Urinary bladder (tissue), 4 donors: Measurements from ENCODE around the gene FAM228B. TPM values are rescaled to one million over a fixed set of nuclear protein-coding genes. Genes with fewer than 3 reads are reported as not detected.
"Not testable (repeated sequence)": the region's sequence is repeated elsewhere in the genome, so short reads cannot be mapped to it uniquely, and the experiment has no call there.

Experiments
- DNase-seq: peaks from one replicate; pipeline ENCODE4 v3.0.0-alpha.2; 2015; ENCODE audit errors: extremely low spot score
- H3K27ac ChIP-seq: one replicate; pipeline ENCODE4 v1.5.1; 2013; ENCODE audit warnings: low read depth, mild to moderate bottlenecking, moderate library complexity
- H3K36me3 ChIP-seq: one replicate; pipeline ENCODE4 v1.6.1; 2013; ENCODE audit warnings: mild to moderate bottlenecking, moderate library complexity; ENCODE audit not compliant: insufficient read depth
- H3K4me1 ChIP-seq: one replicate; pipeline ENCODE4 v1.6.1; 2013; ENCODE audit warnings: mild to moderate bottlenecking, moderate library complexity; ENCODE audit not compliant: insufficient read depth
- H3K4me3 ChIP-seq: one replicate; pipeline ENCODE4 v1.5.1; 2013; ENCODE audit warnings: low read depth, low read length
- WGBS: extraction: QIAGEN DNeasy Blood & Tissue Kit; methylation state at CpG from one replicate; pipeline ENCODE4 v1.1.7; 2013; 5-methylcytosine and 5-hydroxymethylcytosine counted together
- polyA plus RNA-seq: library from polyadenylated mRNA; stranded (reverse); fragments of 200-250 nt; gene quantifications from one replicate; pipeline ENCODE4 v1.2.3, GENCODE V29; 2013
- total RNA-seq: library from RNA; depleted of rRNA; stranded (reverse); fragments of >200 nt; gene quantifications from one replicate; pipeline ENCODE4 v1.2.3, GENCODE V29; 2014
- donor health status: healthy with polysubstance abuse.
- donor health status: healthy.

The FAM228B gene
- total and polyA plus RNA-seq, 2 donors, result 13.8 to 61.8 TPM

DNA sequence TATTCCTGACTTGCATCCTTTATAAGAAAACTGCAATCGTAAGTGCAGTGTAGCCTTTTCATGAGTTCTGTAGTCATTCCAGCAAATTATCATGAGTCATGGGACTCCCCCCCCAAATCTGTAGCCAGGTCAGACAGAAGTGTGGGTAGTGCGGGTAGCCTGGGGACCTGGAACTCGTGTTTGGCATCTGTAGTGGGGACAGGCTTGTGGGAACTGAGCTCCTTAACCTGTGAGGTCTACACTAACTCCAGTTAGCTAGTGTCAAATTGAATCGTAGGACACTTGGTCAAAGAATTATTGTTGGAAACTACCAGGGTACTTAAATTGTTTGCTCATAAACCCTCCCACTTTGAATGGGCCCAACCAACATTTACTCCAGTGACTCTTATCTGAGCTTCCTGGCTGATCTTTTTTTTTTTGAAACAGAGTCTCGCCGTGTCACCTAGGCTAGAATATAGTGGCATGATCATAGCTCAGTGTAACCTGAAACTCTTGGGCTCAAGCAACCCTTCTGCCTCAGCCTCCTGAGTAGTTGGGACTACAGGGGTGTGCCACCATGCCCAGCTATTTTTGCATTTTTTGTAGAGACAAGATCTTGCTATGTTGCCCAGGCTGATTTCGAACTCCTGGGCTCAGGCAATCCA, 12.5 kb upstream of the FAM228B start:
- 87% methylated on average over 7 of the region's 7 CpGs for WGBS
- Histone ChIP-seq H3K4me3 (no peak overlapping the region), H3K4me1 (no peaks in the 10 kb centered on the region), H3K36me3 (peaks cover 1% of the 10 kb centered on the region), H3K27ac (no peak overlapping the region)
- no peak for DNase-seq

DNA sequence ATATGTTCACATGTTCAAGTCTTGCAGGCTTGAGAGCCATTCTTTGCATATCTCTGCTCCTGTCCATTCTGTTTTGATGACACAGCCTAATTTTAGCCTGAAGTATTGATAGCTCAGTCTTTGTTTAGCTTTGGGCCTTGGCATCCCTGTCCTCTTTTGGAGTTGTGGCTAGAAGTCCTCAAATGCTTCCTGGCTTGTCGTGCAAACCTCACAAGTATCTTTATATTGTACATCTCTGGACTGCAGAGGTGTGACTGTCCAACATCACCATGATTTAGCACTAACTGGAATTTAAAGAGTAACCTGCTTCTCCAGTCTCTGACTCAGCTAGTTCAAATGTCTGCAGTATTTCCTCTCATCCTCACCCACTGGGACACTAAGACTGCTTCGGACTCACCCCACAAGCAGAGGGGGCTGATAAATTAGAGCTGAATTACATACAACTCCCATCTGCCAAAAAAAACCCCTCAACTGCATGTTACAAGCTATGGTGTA, 11.8 kb upstream of the FAM228B start:
- no peaks in the 10 kb centered on the region for H3K4me1 ChIP-seq
- no peak overlapping the region for H3K4me3 ChIP-seq
- peaks cover 1% of the 10 kb centered on the region for H3K36me3 ChIP-seq
- WGBS, result 62% methylated on average over 2 of the region's 2 CpGs
- no peak for DNase-seq
- no peak overlapping the region for H3K27ac ChIP-seq

DNA sequence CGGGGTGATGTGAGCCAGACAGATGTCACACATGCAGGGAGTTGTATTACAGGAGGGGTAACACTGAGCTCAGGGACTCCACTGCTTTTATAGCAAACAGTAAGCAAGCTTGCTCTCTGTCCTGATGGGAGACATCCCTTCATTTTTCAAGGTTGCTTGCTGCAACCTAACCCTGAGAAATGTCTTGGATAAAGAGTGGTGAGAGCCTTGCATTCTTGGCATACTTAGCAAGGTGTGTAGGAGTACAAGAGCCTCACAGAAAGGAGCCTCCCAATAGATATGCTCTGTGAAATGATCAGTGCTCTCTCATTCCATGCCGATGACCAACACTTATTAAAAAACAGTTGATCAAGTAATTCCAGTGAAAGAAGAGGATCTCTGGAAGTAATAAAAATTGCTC, 8.2 kb upstream of the FAM228B start:
- DNase-seq, result no peak
- no peaks in the 10 kb centered on the region for H3K4me1 ChIP-seq
- peaks cover 1% of the 10 kb centered on the region for H3K36me3 ChIP-seq
- no peak overlapping the region for H3K27ac ChIP-seq
- no peak overlapping the region for H3K4me3 ChIP-seq
- 48% methylated on average over 2 of the region's 2 CpGs for WGBS

DNA sequence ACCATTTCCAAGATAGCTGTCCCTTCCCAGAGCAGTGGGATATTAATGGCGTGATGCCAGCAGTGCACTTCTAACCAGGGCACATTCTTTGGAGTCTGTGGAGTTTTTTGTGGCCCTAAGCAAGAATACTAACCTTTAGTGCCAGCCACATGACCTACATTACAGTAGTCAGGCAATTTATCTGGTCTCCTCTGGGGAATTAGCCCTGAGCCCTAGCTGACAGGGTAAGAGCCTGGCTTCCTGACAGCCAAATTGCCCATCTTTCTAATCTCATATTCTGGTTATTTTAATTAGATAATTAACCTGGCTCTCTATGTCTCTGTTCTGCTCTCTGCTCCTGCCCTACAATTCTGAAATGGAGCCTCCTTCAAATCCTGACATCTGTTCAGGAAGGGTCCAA, 5.4 kb upstream of the FAM228B start:
- DNase-seq, result no peak
- Histone ChIP-seq H3K4me3 (no peak overlapping the region), H3K36me3 (peaks cover 1% of the 10 kb centered on the region), H3K27ac (no peak overlapping the region), H3K4me1 (no peaks in the 10 kb centered on the region)
- WGBS, result 77% methylated on average over 1 of the region's 1 CpG

DNA sequence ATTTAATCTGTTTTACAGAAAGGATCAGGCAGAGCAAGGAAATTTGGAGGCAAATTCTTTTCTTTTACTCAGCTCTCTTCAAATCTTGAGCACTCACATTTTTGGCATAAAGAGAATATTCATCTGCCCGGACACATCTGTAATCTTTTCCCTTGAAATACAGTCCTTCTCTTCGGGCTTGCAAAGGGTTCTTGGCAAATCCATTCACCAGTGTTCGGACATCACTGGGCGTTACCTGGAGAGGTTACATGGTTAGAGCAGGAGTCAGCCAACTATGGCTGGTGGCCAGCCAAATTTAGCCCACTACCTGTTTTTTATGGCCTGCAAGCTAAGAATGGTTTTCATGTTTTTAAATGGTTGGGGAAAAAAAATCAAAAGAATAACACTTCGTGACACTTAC, 2.2 kb upstream of the FAM228B start:
- 68% methylated on average over 5 of the region's 5 CpGs for WGBS
- Histone ChIP-seq H3K4me3 (no peak overlapping the region), H3K4me1 (no peaks in the 10 kb centered on the region), H3K27ac (no peak overlapping the region), H3K36me3 (no peaks in the 10 kb centered on the region)
- DNase-seq, result no peak

DNA sequence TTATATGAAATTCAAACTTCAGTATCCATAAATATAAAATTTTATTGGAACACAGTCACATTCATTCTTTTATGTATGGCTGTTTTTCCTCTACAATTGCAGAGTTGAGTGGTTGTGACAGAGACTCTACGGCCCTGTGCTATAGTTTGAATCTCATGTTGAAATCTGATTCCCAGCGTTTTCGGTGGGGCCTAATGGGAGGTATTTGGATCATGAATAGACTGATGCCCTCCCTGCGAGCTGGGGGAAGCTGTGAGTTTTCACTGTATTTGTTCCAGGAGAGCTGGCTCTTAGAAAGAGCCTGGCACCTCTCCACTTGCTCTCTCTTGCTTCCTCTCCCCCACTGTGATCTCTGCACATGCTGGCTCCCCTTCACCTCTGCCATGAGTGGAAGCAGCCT, 1.8 kb upstream of the FAM228B start:
- 61% methylated on average over 4 of the region's 4 CpGs for WGBS
- no peak overlapping the region for H3K27ac ChIP-seq
- H3K36me3 ChIP-seq, result no peaks in the 10 kb centered on the region
- DNase-seq, result no peak
- H3K4me1 ChIP-seq, result no peaks in the 10 kb centered on the region
- H3K4me3 ChIP-seq, result no peak overlapping the region

DNA sequence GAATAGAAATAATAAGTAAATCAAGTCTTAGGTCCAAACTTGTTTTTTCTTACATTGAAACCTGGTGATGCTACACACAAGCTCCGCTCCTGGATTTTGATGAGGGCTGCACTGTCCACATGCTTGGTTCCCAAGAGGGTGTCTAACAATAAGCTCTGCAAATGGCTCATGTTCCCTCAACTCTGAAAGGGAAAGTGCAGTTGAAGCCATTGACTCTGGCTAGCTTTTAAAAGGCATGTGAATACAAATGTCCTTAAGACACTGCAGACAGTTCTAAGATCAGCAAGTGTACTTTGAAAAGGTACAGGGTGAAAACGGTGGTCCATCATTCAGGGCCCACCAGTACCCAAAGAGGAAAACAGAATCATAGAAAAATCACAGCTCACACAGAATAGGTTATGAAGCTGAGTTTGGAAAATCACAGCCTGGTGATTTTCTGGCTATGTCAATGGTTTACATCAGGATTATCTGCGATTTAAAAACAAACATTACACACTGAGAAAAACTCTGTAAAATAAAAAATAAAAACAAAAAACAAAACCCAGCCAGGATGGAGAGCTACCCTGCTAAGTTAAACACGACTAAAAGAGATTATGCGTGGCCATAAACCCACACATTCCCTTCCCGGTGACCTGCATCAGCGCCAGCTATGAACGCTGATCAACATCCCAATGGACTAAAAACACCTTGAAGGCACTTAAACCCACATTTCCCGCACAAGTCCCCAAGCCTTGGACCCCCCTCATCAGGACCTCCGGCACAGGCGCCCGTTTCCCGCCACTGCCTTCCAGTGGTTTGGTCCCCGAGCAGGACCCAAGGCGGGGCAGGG, 689 bp upstream of the FAM228B start:
- no peak for DNase-seq
- H3K36me3 ChIP-seq, result no peaks in the 10 kb centered on the region
- H3K27ac ChIP-seq, result peak overlapping the region; percentile 93
- H3K4me1 ChIP-seq, result no peaks in the 10 kb centered on the region
- H3K4me3 ChIP-seq, result peak overlapping the region; percentile 66
- whole genome bisulfite sequencing, result 8% methylated on average over 15 of the region's 15 CpGs

DNA sequence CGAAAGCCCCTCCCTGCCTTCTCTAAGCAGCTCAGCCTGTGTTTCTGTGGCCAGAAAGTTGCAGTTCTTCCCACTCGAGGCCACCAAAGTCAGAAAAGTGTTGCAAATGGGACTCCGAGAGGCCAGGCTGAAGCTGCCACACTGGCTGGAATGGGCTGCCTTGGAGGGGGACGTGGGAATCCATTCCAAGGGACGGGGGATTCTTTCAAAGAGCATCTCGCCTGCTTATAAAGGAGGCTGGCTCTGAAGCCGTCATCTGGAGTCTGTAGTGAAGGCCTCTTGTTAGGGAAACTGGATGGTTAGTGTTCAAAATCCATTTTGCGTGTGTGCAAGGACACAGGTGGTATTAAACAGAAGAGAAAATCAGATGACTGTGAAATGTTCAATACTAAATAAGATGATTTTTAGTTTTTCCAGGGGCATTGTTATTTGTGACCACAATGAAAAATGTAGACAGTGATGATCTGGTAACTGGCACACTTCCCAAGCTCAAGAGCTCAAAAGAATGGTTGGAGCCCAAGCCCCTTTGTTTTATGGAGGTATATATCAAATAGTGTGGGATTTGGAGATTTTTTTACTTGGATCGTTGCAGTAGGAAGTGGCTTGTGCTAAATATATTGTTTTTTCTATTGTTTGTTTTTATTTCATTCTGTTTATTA, 782 bp downstream of the FAM228B start:
- Histone ChIP-seq H3K4me3 (peak overlapping the region; percentile 66), H3K27ac (peak overlapping the region; percentile 93), H3K4me1 (no peaks in the 10 kb centered on the region), H3K36me3 (no peaks in the 10 kb centered on the region)
- WGBS, result 7% methylated on average over 9 of the region's 9 CpGs
- no peak for DNase-seq

DNA sequence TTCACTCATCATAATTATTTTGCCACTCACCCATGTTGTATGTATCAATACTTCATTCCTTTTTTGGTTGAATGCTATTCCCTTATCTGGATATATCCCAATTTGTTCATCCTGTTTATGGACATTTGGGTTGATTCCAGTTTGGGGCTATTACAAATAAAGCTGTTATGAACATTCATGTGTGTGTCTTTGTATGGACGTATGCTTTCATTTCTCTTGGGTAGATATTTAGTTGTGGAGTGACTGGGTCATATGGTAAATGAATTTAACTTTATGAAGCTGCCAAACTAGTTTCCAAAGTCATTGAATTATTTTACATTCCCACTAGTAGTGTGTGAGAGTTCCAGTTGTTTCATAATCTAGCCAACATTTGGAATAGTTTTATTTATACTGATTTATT, 2.7 kb downstream of the FAM228B start:
- DNase-seq, result no peak
- no peaks in the 10 kb centered on the region for H3K36me3 ChIP-seq
- H3K4me1 ChIP-seq, result no peaks in the 10 kb centered on the region
- H3K4me3 ChIP-seq, result no peak overlapping the region
- H3K27ac ChIP-seq, result no peak overlapping the region
- 51% methylated on average over 1 of the region's 1 CpG for WGBS

DNA sequence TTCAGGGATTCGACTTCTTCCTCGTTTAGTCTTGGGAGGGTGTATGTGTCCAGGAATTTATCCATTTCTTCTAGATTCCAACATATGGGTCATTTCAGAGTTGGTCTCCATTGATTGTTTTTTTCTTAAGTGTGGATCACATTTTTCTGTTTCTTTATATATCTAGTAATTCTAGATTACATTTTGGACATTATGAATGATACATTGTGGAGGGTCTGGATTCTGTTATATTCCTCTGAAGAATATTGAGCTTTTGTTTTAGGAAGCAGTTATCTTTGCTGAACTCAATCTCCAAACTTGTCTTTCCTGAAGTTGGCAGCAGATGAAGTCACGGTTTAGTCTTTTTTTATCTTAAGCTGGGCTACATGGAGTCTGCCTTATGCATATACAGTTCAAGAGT, 9.3 kb downstream of the FAM228B start:
- Histone ChIP-seq H3K36me3 (no peaks in the 10 kb centered on the region), H3K4me3 (no peak overlapping the region), H3K27ac (no peak overlapping the region), H3K4me1 (no peaks in the 10 kb centered on the region)
- WGBS, result 98% methylated on average over 3 of the region's 3 CpGs
- DNase-seq, result no peak

DNA sequence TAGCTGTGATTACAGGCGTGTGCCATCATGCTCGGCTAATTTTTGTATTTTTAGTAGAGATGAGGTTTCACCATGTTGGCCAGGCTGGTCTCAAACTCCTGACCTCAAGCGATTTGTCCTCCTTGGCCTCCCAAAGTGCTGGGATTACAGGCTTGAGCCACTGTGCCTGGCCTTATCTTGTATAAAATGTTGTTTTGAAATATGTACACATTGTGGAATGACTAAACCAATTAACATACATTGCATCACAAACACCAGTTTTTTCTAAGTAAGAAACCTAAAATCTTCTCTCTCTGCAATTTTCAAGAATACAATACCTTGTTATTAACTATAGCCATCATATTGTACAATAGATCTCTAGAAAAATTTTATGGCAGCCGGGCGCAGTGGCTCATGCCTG, 17.0 kb downstream of the FAM228B start:
- DNase-seq, H3K4me3 ChIP-seq, H3K4me1 ChIP-seq, H3K36me3 ChIP-seq, H3K27ac ChIP-seq: not testable (repeated sequence)
- WGBS, result 92% methylated on average over 5 of the region's 5 CpGs

DNA sequence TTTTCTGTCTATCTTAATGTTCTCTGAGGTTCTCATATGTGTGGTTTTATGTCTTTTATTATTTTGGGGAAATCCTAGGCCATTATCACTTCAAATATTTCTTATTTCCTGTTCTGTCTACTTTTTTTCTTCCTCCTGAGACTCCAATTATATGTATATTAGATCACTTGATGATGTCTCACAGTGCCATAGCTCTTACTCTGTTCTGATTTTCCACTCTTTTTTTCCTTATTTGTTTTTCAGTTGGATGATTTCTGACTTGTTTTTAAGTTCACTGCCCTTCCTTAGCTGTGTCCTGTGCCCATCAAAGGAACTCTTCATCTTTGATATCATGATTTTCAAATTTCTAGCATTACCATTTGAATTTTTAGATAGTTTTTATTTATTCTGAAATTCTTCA, 24.1 kb downstream of the FAM228B start:
- H3K4me3 ChIP-seq, result no peak overlapping the region
- no peaks in the 10 kb centered on the region for H3K4me1 ChIP-seq
- peaks cover 2% of the 10 kb centered on the region for H3K36me3 ChIP-seq
- DNase-seq, result no peak
- no peak overlapping the region for H3K27ac ChIP-seq

DNA sequence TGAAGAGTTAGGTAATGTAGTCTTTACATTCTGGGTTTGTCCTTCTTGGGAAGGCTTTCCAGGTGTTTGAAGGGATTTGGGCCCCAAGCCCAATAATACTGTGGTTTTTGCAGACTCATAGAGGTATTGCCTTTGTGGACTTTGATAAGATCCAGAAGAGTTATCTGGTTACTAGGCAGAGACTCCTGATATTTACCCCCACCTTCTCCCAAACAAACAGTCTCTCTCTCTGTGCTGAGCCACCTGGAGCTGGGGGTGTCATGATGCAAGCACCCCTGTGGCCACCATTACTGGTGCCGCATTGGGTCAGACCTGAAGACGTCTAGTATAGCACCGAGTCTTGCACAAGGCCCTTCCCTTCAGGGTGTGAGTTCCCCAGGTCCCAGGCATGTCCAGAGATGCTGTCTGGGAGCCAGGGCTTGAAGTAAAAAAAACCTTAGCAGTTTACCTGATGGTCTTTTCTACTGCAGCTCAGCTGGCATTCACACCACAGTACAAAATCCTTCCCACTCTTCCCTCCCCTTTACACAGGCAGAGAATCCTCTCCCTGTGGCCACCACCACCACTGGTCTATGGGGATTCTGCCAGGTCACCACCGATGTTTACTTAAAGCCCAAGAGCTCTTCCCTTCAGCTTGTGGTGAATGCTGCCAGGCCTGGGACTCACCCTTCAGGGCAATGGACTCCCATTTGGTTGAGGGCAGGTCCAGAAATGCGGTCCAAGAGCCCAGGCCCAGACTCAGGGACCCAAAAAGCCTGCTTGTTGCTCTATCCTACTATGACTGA, 29.3 kb downstream of the FAM228B start:
- no peak for DNase-seq
- 93% methylated on average over 5 of the region's 5 CpGs for WGBS
- Histone ChIP-seq H3K4me1 (no peaks in the 10 kb centered on the region), H3K4me3 (no peak overlapping the region), H3K27ac (no peak overlapping the region), H3K36me3 (no peaks in the 10 kb centered on the region)
